H1 (cell line): ENCODE data around the gene MARK3. TPM values are rescaled to one million over a fixed set of nuclear protein-coding genes. Genes with fewer than 3 reads are reported as not detected.

ENCODE experiments used
- CTCF ChIA-PET: fragments of 300-600 bp; sonication (Branson Sonifier 250); formaldehyde crosslinking; loops from one replicate; lab custom pipeline; 2021; ENCODE audit not compliant: partially characterized antibody; lab: Charles Lee
- POLR2A ChIA-PET: fragments of 300-600 bp; sonication (Branson Sonifier 250); formaldehyde crosslinking; loops from one replicate; lab custom pipeline; 2021; ENCODE audit warnings: inconsistent platforms; ENCODE audit not compliant: partially characterized antibody; lab: Charles Lee
- DNase-seq, 2 experiments: peaks; one replicate each; pipeline versions ENCODE4 v3.0.0 to v3.0.0-alpha.2; 2010 to 2022; ENCODE audit warnings: low spot score in 2 of 2, low read depth in 1 of 2, mixed read lengths in 1 of 2
- FAIRE-seq: peaks from 2 replicates; lab custom pipeline; 2011; peaks lifted over from hg19 to GRCh38; lab: Jason Lieb, UNC
- H2AFZ ChIP-seq: 2 replicates; pipeline ENCODE4 v1.8.1; 2012; ENCODE audit warnings: low read length, inconsistent platforms
- H2AK5ac ChIP-seq: 2 replicates; pipeline ENCODE4 v1.6.1; 2013; ENCODE audit warnings: low read depth, low read length
- H2BK120ac ChIP-seq: replicated peaks from 2 replicates; pipeline ENCODE3; 2013; ENCODE audit warnings: low read depth, low read length, inconsistent platforms
- H2BK12ac ChIP-seq: 2 replicates; pipeline ENCODE4 v1.6.1; 2013; ENCODE audit warnings: low read depth, low read length
- H2BK15ac ChIP-seq: 2 replicates; pipeline ENCODE4 v1.6.1; 2013; ENCODE audit warnings: low read length
- H2BK20ac ChIP-seq: 2 replicates; pipeline ENCODE4 v1.6.1; 2013; ENCODE audit warnings: low read length
- H2BK5ac ChIP-seq: 2 replicates; pipeline ENCODE4 v1.6.1; 2013; ENCODE audit warnings: low read depth, low read length
- H3K14ac ChIP-seq: 2 replicates; pipeline ENCODE4 v1.6.1; 2013; ENCODE audit warnings: inconsistent platforms; ENCODE audit not compliant: insufficient read length
- H3K18ac ChIP-seq: 2 replicates; pipeline ENCODE4 v1.6.1; 2013; ENCODE audit warnings: low read length; ENCODE audit errors: extremely low read depth
- H3K23ac ChIP-seq: 2 replicates; pipeline ENCODE4 v1.6.1; 2013; ENCODE audit warnings: inconsistent platforms; ENCODE audit not compliant: insufficient read length
- H3K23me2 ChIP-seq: 2 replicates; pipeline ENCODE4 v1.6.1; 2013; ENCODE audit warnings: low read depth, low read length
- H3K27ac ChIP-seq: 2 replicates; pipeline ENCODE4 v1.6.1; 2011; ENCODE audit warnings: low read depth, low read length, inconsistent platforms
- H3K27me3 ChIP-seq, 4 experiments: replicated peaks in 1 of 4; 1 replicate in 1 of 4; 2 replicates in 3 of 4; pipeline versions ENCODE4 v1.6.1 to v1.8.1; 2011 to 2013; ENCODE audit warnings: low read length in 3 of 4, mild to moderate bottlenecking in 3 of 4, inconsistent platforms in 2 of 4, mixed read lengths in 2 of 4, moderate library complexity in 1 of 4; ENCODE audit not compliant: control insufficient read depth in 3 of 4, insufficient read depth in 3 of 4; ENCODE audit errors: extremely low read depth in 1 of 4
- H3K36me3 ChIP-seq, 4 experiments: 2 replicates each; pipeline versions ENCODE4 v1.6.1 to v1.8.1; 2011 to 2013; ENCODE audit warnings: mild to moderate bottlenecking in 4 of 4, low read length in 3 of 4, moderate library complexity in 2 of 4, control low read depth in 1 of 4, inconsistent platforms in 1 of 4; ENCODE audit not compliant: insufficient read depth in 4 of 4, control insufficient read depth in 2 of 4
- H3K4ac ChIP-seq: replicated peaks from 2 replicates; pipeline ENCODE3; 2013; ENCODE audit warnings: low read length, low read depth, mixed read lengths, inconsistent platforms; ENCODE audit not compliant: insufficient read length
- H3K4me1 ChIP-seq, 4 experiments: replicated peaks in 1 of 4; 1 replicate in 1 of 4; 2 replicates in 3 of 4; pipeline versions ENCODE4 v1.6.1 to v1.8.1; 2011 to 2013; ENCODE audit warnings: low read length in 3 of 4, inconsistent platforms in 2 of 4, mixed read lengths in 1 of 4; ENCODE audit not compliant: insufficient read depth in 4 of 4, control insufficient read depth in 3 of 4
- H3K4me2 ChIP-seq, 2 experiments: 2 replicates each; pipeline versions ENCODE4 v1.6.1 to v1.8.1; 2011 to 2013; ENCODE audit warnings: low read depth in 2 of 2, low read length in 2 of 2, control low read depth in 1 of 2, inconsistent platforms in 1 of 2, mild to moderate bottlenecking in 1 of 2; ENCODE audit not compliant: insufficient read depth in 1 of 2
- H3K4me3 ChIP-seq, 4 experiments: fragments of 200-600, 300-600 bp in 1 of 4; sonication (generic), shearing (Covaris generic), sonication (Bioruptor Twin) in 1 of 4; 2 replicates each; pipeline versions ENCODE4 v1.5.1 to v1.8.1; 2011 to 2016; ENCODE audit warnings: low read length in 4 of 4, low read depth in 3 of 4, control low read depth in 2 of 4, inconsistent platforms in 2 of 4, mild to moderate bottlenecking in 2 of 4, mixed read lengths in 1 of 4, moderate library complexity in 1 of 4; ENCODE audit not compliant: insufficient read depth in 2 of 4; ENCODE audit errors: extremely low read depth in 1 of 4
- H3K56ac ChIP-seq: replicated peaks from 2 replicates; pipeline ENCODE3; 2013; ENCODE audit warnings: low read depth, mild to moderate bottlenecking, mixed read lengths, low read length, inconsistent platforms; ENCODE audit not compliant: insufficient read length
- H3K79me1 ChIP-seq: 2 replicates; pipeline ENCODE4 v1.6.1; 2013; ENCODE audit warnings: low read depth, low read length, control low read depth
- H3K79me2 ChIP-seq, 2 experiments: 2 replicates each; pipeline versions ENCODE4 v1.6.1 to v1.8.1; 2012 to 2013; ENCODE audit warnings: low read length in 2 of 2, mild to moderate bottlenecking in 2 of 2, inconsistent platforms in 1 of 2; ENCODE audit not compliant: insufficient read depth in 2 of 2, control insufficient read depth in 1 of 2
- H3K9ac ChIP-seq, 4 experiments: replicated peaks in 1 of 4; 1 replicate in 1 of 4; 2 replicates in 3 of 4; pipeline versions ENCODE4 v1.6.1 to v1.8.1; 2011 to 2013; ENCODE audit warnings: low read depth in 3 of 4, low read length in 3 of 4, control low read depth in 2 of 4, mild to moderate bottlenecking in 2 of 4, moderate library complexity in 2 of 4, inconsistent platforms in 1 of 4; ENCODE audit errors: extremely low read depth in 1 of 4
- H3K9me3 ChIP-seq, 2 experiments: 2 replicates each; pipeline versions ENCODE4 v1.6.1 to v1.8.1; 2012 to 2013; ENCODE audit warnings: mild to moderate bottlenecking in 2 of 2, moderate library complexity in 2 of 2, control low read depth in 1 of 2, inconsistent platforms in 1 of 2, low read depth in 1 of 2, low read length in 1 of 2, mixed read lengths in 1 of 2; ENCODE audit not compliant: insufficient read depth in 2 of 2
- H4K20me1 ChIP-seq, 2 experiments: replicated peaks in 1 of 2; 2 replicates each; pipeline versions ENCODE3 to v1.8.1; 2011 to 2013; ENCODE audit warnings: inconsistent platforms in 2 of 2, low read length in 2 of 2, mild to moderate bottlenecking in 1 of 2; ENCODE audit not compliant: insufficient read depth in 2 of 2, control insufficient read depth in 1 of 2
- H4K5ac ChIP-seq: 2 replicates; pipeline ENCODE4 v1.6.1; 2013; ENCODE audit warnings: low read length, low read depth, mixed read lengths, inconsistent platforms; ENCODE audit not compliant: insufficient read length
- H4K8ac ChIP-seq: 2 replicates; pipeline ENCODE4 v1.8.0; 2013; ENCODE audit warnings: mild to moderate bottlenecking, moderate library complexity, low read length, inconsistent platforms; ENCODE audit not compliant: insufficient read depth; ENCODE audit errors: extremely low read depth
- H4K91ac ChIP-seq: replicated peaks from 2 replicates; pipeline ENCODE3; 2013; ENCODE audit warnings: low read length, mixed read lengths, inconsistent platforms; ENCODE audit not compliant: insufficient read length
- CBX5 ChIP-seq: fragments of 300-800, 300-1000 bp; sonication (generic); IDR thresholded peaks from 2 replicates; pipeline ENCODE4 v1.7.1; 2016; ENCODE audit warnings: antibody characterized with exemption, low read length, low read depth
- CTBP2 ChIP-seq: IDR thresholded peaks from 2 replicates; pipeline ENCODE4 v1.7.0; 2011; ENCODE audit warnings: borderline replicate concordance, mild to moderate bottlenecking, moderate library complexity, mixed read lengths, low read length; ENCODE audit not compliant: insufficient read depth, insufficient read length
- WGBS, 2 experiments: shearing (Covaris generic) in 1 of 2; methylation state at CpG; one replicate each; pipeline versions ENCODE4 v1.1.6 to v1.1.7; 2013 to 2015; ENCODE audit warnings: low lambda C conversion rate in 2 of 2, mixed read lengths in 2 of 2, inconsistent platforms in 1 of 2, low coverage in 1 of 2, missing lambda C conversion rate in 1 of 2; ENCODE audit not compliant: insufficient replicate concordance in 2 of 2, insufficient coverage in 1 of 2, insufficient read length in 1 of 2; ENCODE audit errors: extremely low coverage in 1 of 2, missing lambda C conversion rate in 1 of 2; 5-methylcytosine and 5-hydroxymethylcytosine counted together
- polyA plus RNA-seq, 7 experiments: library from polyadenylated mRNA; depleted of rRNA in 3 of 7; stranded (reverse) in 5 of 7; unstranded in 2 of 7; fragments of >200 nt in 5 of 7; fragments of 200-250 nt in 2 of 7; gene quantifications; 1 replicate in 5 of 7; 2 replicates in 1 of 7; 4 replicates in 1 of 7; pipeline versions ENCODE4 v1.2.1 to v1.2.3, GENCODE V29; 2011 to 2013; ENCODE audit warnings: missing spikeins in 2 of 7, mixed read lengths in 2 of 7
- total RNA-seq: library from RNA; stranded (reverse); fragmentation: NEBNext Ultra II Directional; extraction: Animal tissue kit (Norgen Biotek cat#: 25700); gene quantifications from 2 replicates; pipeline ENCODE4 v1.2.1, GENCODE V29; 2021

The MARK3 gene
- total and polyA plus RNA-seq, 2 of the 8 experiments (the other 6 are each of a cell fraction or from before 2014, with no cell fraction given): 39.4 to 76.9 TPM

GRCh38 chr14:103502877-103503276 is 117.7 kb downstream of the MARK3 start:
- no peaks in the 10 kb centered on the region for H3K23me2 ChIP-seq
- FAIRE-seq (no peak), DNase-seq (no peak)
- H2AFZ ChIP-seq: no peak overlapping the region
- no peak overlapping the region for H3K23ac ChIP-seq
- no peak overlapping the region for H3K18ac ChIP-seq
- no peak overlapping the region for H3K14ac ChIP-seq
- 95% methylated on average over 18 of the region's 18 CpGs; no CpG with 5 or more reads in 1 of the 2 experiments for whole genome bisulfite sequencing, 2 experiments
- H3K4me1 ChIP-seq: no peaks in the 10 kb centered on the region
- H4K5ac ChIP-seq: no peak overlapping the region
- H3K4me2 ChIP-seq: no peak overlapping the region
- peaks cover 0 to 7% of the 10 kb centered on the region in 2 experiments for H4K20me1 ChIP-seq
- no peak for TF ChIP-seq CTBP2
- no peak for TF ChIP-seq CBX5
- H3K56ac ChIP-seq: no peak overlapping the region
- H2BK12ac ChIP-seq: no peak overlapping the region
- no peaks in the 10 kb centered on the region for H3K79me1 ChIP-seq
- peaks cover 15 to 32% (median 25%) of the 10 kb centered on the region in 4 experiments; a peak in 7 of 8 replicates for H3K36me3 ChIP-seq
- H2BK120ac ChIP-seq: no peak overlapping the region
- CTCF ChIA-PET: interaction anchor here (0.5 to 31.3 kb wide), 6 partner anchors 8 to 453 kb away, joined by 3 to 921 read pairs (median 23); partner anchors contain the start of gene TRMT61A
- no peak overlapping the region for H2BK20ac ChIP-seq
- H2BK15ac ChIP-seq: no peak overlapping the region
- no peak overlapping the region for H3K4ac ChIP-seq
- no peaks in the 10 kb centered on the region for H3K9me3 ChIP-seq
- H3K9ac ChIP-seq: no peak overlapping the region
- POLR2A ChIA-PET: interaction anchor here (1.0 to 6.9 kb wide), 3 partner anchors 14 to 162 kb away, joined by 3 to 29 read pairs (median 23); partner anchors contain the start of gene CKB
- H2AK5ac ChIP-seq: no peak overlapping the region
- no peak overlapping the region for H3K27ac ChIP-seq
- no peak overlapping the region for H4K91ac ChIP-seq
- no peak overlapping the region for H3K4me3 ChIP-seq
- H3K79me2 ChIP-seq: 0 out of 4 replicates have a peak, but pooled peaks cover 0 to 2% of the 10 kb centered on the region in 2 experiments
- no peaks in the 10 kb centered on the region; a peak in 1 of 7 replicates for H3K27me3 ChIP-seq
- no peak overlapping the region for H2BK5ac ChIP-seq
- H4K8ac ChIP-seq: no peak overlapping the region
